H1 (cell line): ENCODE results near the gene CORIN. TPM values are rescaled to one million over a fixed set of nuclear protein-coding genes. Genes with fewer than 3 reads are reported as not detected.

Experiments used
- CTCF ChIA-PET: fragments of 300-600 bp; sonication (Branson Sonifier 250); formaldehyde crosslinking; loops from one replicate; lab custom pipeline; 2021; ENCODE audit not compliant: partially characterized antibody; lab: Charles Lee
- POLR2A ChIA-PET: fragments of 300-600 bp; sonication (Branson Sonifier 250); formaldehyde crosslinking; loops from one replicate; lab custom pipeline; 2021; ENCODE audit warnings: inconsistent platforms; ENCODE audit not compliant: partially characterized antibody; lab: Charles Lee
- DNase-seq, 2 experiments: peaks; one replicate each; pipeline versions ENCODE4 v3.0.0 to v3.0.0-alpha.2; 2010 to 2022; ENCODE audit warnings: low spot score in 2 of 2, low read depth in 1 of 2, mixed read lengths in 1 of 2
- FAIRE-seq: peaks from 2 replicates; lab custom pipeline; 2011; peaks lifted over from hg19 to GRCh38; lab: Jason Lieb, UNC
- H2AFZ ChIP-seq: 2 replicates; pipeline ENCODE4 v1.8.1; 2012; ENCODE audit warnings: low read length, inconsistent platforms
- H2AK5ac ChIP-seq: 2 replicates; pipeline ENCODE4 v1.6.1; 2013; ENCODE audit warnings: low read depth, low read length
- H2BK120ac ChIP-seq: replicated peaks from 2 replicates; pipeline ENCODE3; 2013; ENCODE audit warnings: low read depth, low read length, inconsistent platforms
- H2BK12ac ChIP-seq: 2 replicates; pipeline ENCODE4 v1.6.1; 2013; ENCODE audit warnings: low read depth, low read length
- H2BK15ac ChIP-seq: 2 replicates; pipeline ENCODE4 v1.6.1; 2013; ENCODE audit warnings: low read length
- H2BK20ac ChIP-seq: 2 replicates; pipeline ENCODE4 v1.6.1; 2013; ENCODE audit warnings: low read length
- H2BK5ac ChIP-seq: 2 replicates; pipeline ENCODE4 v1.6.1; 2013; ENCODE audit warnings: low read depth, low read length
- H3K14ac ChIP-seq: 2 replicates; pipeline ENCODE4 v1.6.1; 2013; ENCODE audit warnings: inconsistent platforms; ENCODE audit not compliant: insufficient read length
- H3K18ac ChIP-seq: 2 replicates; pipeline ENCODE4 v1.6.1; 2013; ENCODE audit warnings: low read length; ENCODE audit errors: extremely low read depth
- H3K23ac ChIP-seq: 2 replicates; pipeline ENCODE4 v1.6.1; 2013; ENCODE audit warnings: inconsistent platforms; ENCODE audit not compliant: insufficient read length
- H3K23me2 ChIP-seq: 2 replicates; pipeline ENCODE4 v1.6.1; 2013; ENCODE audit warnings: low read depth, low read length
- H3K27ac ChIP-seq: 2 replicates; pipeline ENCODE4 v1.6.1; 2011; ENCODE audit warnings: low read depth, low read length, inconsistent platforms
- H3K27me3 ChIP-seq, 4 experiments: replicated peaks in 1 of 4; 1 replicate in 1 of 4; 2 replicates in 3 of 4; pipeline versions ENCODE4 v1.6.1 to v1.8.1; 2011 to 2013; ENCODE audit warnings: low read length in 3 of 4, mild to moderate bottlenecking in 3 of 4, inconsistent platforms in 2 of 4, mixed read lengths in 2 of 4, moderate library complexity in 1 of 4; ENCODE audit not compliant: control insufficient read depth in 3 of 4, insufficient read depth in 3 of 4; ENCODE audit errors: extremely low read depth in 1 of 4
- H3K36me3 ChIP-seq, 4 experiments: 2 replicates each; pipeline versions ENCODE4 v1.6.1 to v1.8.1; 2011 to 2013; ENCODE audit warnings: mild to moderate bottlenecking in 4 of 4, low read length in 3 of 4, moderate library complexity in 2 of 4, control low read depth in 1 of 4, inconsistent platforms in 1 of 4; ENCODE audit not compliant: insufficient read depth in 4 of 4, control insufficient read depth in 2 of 4
- H3K4ac ChIP-seq: replicated peaks from 2 replicates; pipeline ENCODE3; 2013; ENCODE audit warnings: low read length, low read depth, mixed read lengths, inconsistent platforms; ENCODE audit not compliant: insufficient read length
- H3K4me1 ChIP-seq, 4 experiments: replicated peaks in 1 of 4; 1 replicate in 1 of 4; 2 replicates in 3 of 4; pipeline versions ENCODE4 v1.6.1 to v1.8.1; 2011 to 2013; ENCODE audit warnings: low read length in 3 of 4, inconsistent platforms in 2 of 4, mixed read lengths in 1 of 4; ENCODE audit not compliant: insufficient read depth in 4 of 4, control insufficient read depth in 3 of 4
- H3K4me2 ChIP-seq, 2 experiments: 2 replicates each; pipeline versions ENCODE4 v1.6.1 to v1.8.1; 2011 to 2013; ENCODE audit warnings: low read depth in 2 of 2, low read length in 2 of 2, control low read depth in 1 of 2, inconsistent platforms in 1 of 2, mild to moderate bottlenecking in 1 of 2; ENCODE audit not compliant: insufficient read depth in 1 of 2
- H3K4me3 ChIP-seq, 4 experiments: fragments of 200-600, 300-600 bp in 1 of 4; sonication (generic), shearing (Covaris generic), sonication (Bioruptor Twin) in 1 of 4; 2 replicates each; pipeline versions ENCODE4 v1.5.1 to v1.8.1; 2011 to 2016; ENCODE audit warnings: low read length in 4 of 4, low read depth in 3 of 4, control low read depth in 2 of 4, inconsistent platforms in 2 of 4, mild to moderate bottlenecking in 2 of 4, mixed read lengths in 1 of 4, moderate library complexity in 1 of 4; ENCODE audit not compliant: insufficient read depth in 2 of 4; ENCODE audit errors: extremely low read depth in 1 of 4
- H3K56ac ChIP-seq: replicated peaks from 2 replicates; pipeline ENCODE3; 2013; ENCODE audit warnings: low read depth, mild to moderate bottlenecking, mixed read lengths, low read length, inconsistent platforms; ENCODE audit not compliant: insufficient read length
- H3K79me1 ChIP-seq: 2 replicates; pipeline ENCODE4 v1.6.1; 2013; ENCODE audit warnings: low read depth, low read length, control low read depth
- H3K79me2 ChIP-seq, 2 experiments: 2 replicates each; pipeline versions ENCODE4 v1.6.1 to v1.8.1; 2012 to 2013; ENCODE audit warnings: low read length in 2 of 2, mild to moderate bottlenecking in 2 of 2, inconsistent platforms in 1 of 2; ENCODE audit not compliant: insufficient read depth in 2 of 2, control insufficient read depth in 1 of 2
- H3K9ac ChIP-seq, 4 experiments: replicated peaks in 1 of 4; 1 replicate in 1 of 4; 2 replicates in 3 of 4; pipeline versions ENCODE4 v1.6.1 to v1.8.1; 2011 to 2013; ENCODE audit warnings: low read depth in 3 of 4, low read length in 3 of 4, control low read depth in 2 of 4, mild to moderate bottlenecking in 2 of 4, moderate library complexity in 2 of 4, inconsistent platforms in 1 of 4; ENCODE audit errors: extremely low read depth in 1 of 4
- H3K9me3 ChIP-seq, 2 experiments: 2 replicates each; pipeline versions ENCODE4 v1.6.1 to v1.8.1; 2012 to 2013; ENCODE audit warnings: mild to moderate bottlenecking in 2 of 2, moderate library complexity in 2 of 2, control low read depth in 1 of 2, inconsistent platforms in 1 of 2, low read depth in 1 of 2, low read length in 1 of 2, mixed read lengths in 1 of 2; ENCODE audit not compliant: insufficient read depth in 2 of 2
- H4K20me1 ChIP-seq, 2 experiments: replicated peaks in 1 of 2; 2 replicates each; pipeline versions ENCODE3 to v1.8.1; 2011 to 2013; ENCODE audit warnings: inconsistent platforms in 2 of 2, low read length in 2 of 2, mild to moderate bottlenecking in 1 of 2; ENCODE audit not compliant: insufficient read depth in 2 of 2, control insufficient read depth in 1 of 2
- H4K5ac ChIP-seq: 2 replicates; pipeline ENCODE4 v1.6.1; 2013; ENCODE audit warnings: low read length, low read depth, mixed read lengths, inconsistent platforms; ENCODE audit not compliant: insufficient read length
- H4K8ac ChIP-seq: 2 replicates; pipeline ENCODE4 v1.8.0; 2013; ENCODE audit warnings: mild to moderate bottlenecking, moderate library complexity, low read length, inconsistent platforms; ENCODE audit not compliant: insufficient read depth; ENCODE audit errors: extremely low read depth
- H4K91ac ChIP-seq: replicated peaks from 2 replicates; pipeline ENCODE3; 2013; ENCODE audit warnings: low read length, mixed read lengths, inconsistent platforms; ENCODE audit not compliant: insufficient read length
- ASH2L ChIP-seq: fragments of 200-600, 300-600 bp; sonication (generic); IDR thresholded peaks from one replicate; pipeline ENCODE4 v1.7.1; 2017; ENCODE audit warnings: low read length
- CREB1 ChIP-seq: IDR thresholded peaks from 2 replicates; pipeline ENCODE4 v1.6.1; 2012; ENCODE audit warnings: inconsistent platforms
- EZH2 ChIP-seq: fragments of 200-600 bp; sonication (generic); IDR thresholded peaks from 2 replicates; pipeline ENCODE4 v1.7.1; 2012; ENCODE audit warnings: low read depth, mild to moderate bottlenecking, moderate library complexity, low read length, inconsistent platforms; ENCODE audit not compliant: severe bottlenecking
- KDM5A ChIP-seq: fragments of 200-600 bp; IDR thresholded peaks from 2 replicates; pipeline ENCODE4 v1.7.1; 2012; ENCODE audit warnings: mild to moderate bottlenecking, low read length, inconsistent platforms, mixed read lengths
- POLR2AphosphoS5 ChIP-seq: IDR thresholded peaks from 2 replicates; pipeline ENCODE4 v1.6.1; 2011; ENCODE audit warnings: low read depth, low read length
- RBBP5 ChIP-seq: IDR thresholded peaks from 2 replicates; pipeline ENCODE4 v1.7.1; 2012; ENCODE audit warnings: low read depth, mild to moderate bottlenecking, inconsistent platforms, low read length, moderate library complexity, borderline replicate concordance
- RNF2 ChIP-seq: fragments of 200-900, 300-1000 bp; sonication (generic); IDR thresholded peaks from 2 replicates; pipeline ENCODE4 v1.7.1; 2016; ENCODE audit warnings: borderline replicate concordance, low read depth, mild to moderate bottlenecking, antibody characterized with exemption, low read length; ENCODE audit not compliant: poor library complexity, severe bottlenecking; ENCODE audit errors: missing control alignments
- WGBS, 2 experiments: shearing (Covaris generic) in 1 of 2; methylation state at CpG; one replicate each; pipeline versions ENCODE4 v1.1.6 to v1.1.7; 2013 to 2015; ENCODE audit warnings: low lambda C conversion rate in 2 of 2, mixed read lengths in 2 of 2, inconsistent platforms in 1 of 2, low coverage in 1 of 2, missing lambda C conversion rate in 1 of 2; ENCODE audit not compliant: insufficient replicate concordance in 2 of 2, insufficient coverage in 1 of 2, insufficient read length in 1 of 2; ENCODE audit errors: extremely low coverage in 1 of 2, missing lambda C conversion rate in 1 of 2; 5-methylcytosine and 5-hydroxymethylcytosine counted together
- polyA plus RNA-seq, 7 experiments: library from polyadenylated mRNA; depleted of rRNA in 3 of 7; stranded (reverse) in 5 of 7; unstranded in 2 of 7; fragments of >200 nt in 5 of 7; fragments of 200-250 nt in 2 of 7; gene quantifications; 1 replicate in 5 of 7; 2 replicates in 1 of 7; 4 replicates in 1 of 7; pipeline versions ENCODE4 v1.2.1 to v1.2.3, GENCODE V29; 2011 to 2013; ENCODE audit warnings: missing spikeins in 2 of 7, mixed read lengths in 2 of 7
- total RNA-seq: library from RNA; stranded (reverse); fragmentation: NEBNext Ultra II Directional; extraction: Animal tissue kit (Norgen Biotek cat#: 25700); gene quantifications from 2 replicates; pipeline ENCODE4 v1.2.1, GENCODE V29; 2021

The CORIN gene
- total and polyA plus RNA-seq, 2 of the 8 experiments (the other 6 are each of a cell fraction or from before 2014, with no cell fraction given), result 0.09 to 0.32 TPM

GRCh38 chr4:47718696-47719095 lies 119.2 kb downstream of the CORIN start:
- TF ChIP-seq ASH2L, result no peak
- no peak for TF ChIP-seq RBBP5
- no peak for TF ChIP-seq POLR2AphosphoS5
- TF ChIP-seq EZH2, result no peak
- no peak for TF ChIP-seq KDM5A
- TF ChIP-seq CREB1, result no peak
- TF ChIP-seq RNF2, result no peak
- H4K5ac ChIP-seq, result no peak overlapping the region
- DNase-seq (no peak), FAIRE-seq (no peak)
- no peaks in the 10 kb centered on the region for H3K9me3 ChIP-seq
- H2BK12ac ChIP-seq, result no peak overlapping the region
- peaks cover 0 to 7% (median 4%) of the 10 kb centered on the region in 4 experiments; a peak in 4 of 7 replicates for H3K4me1 ChIP-seq
- ChIA-PET CTCF (interaction anchor here (1.5 to 2.1 kb wide), 2 partner anchors 12 to 42 kb away, joined by 3 to 8 read pairs; no protein-coding TSS in a partner anchor), POLR2A (no interaction called here)
- no peak overlapping the region for H3K23ac ChIP-seq
- no peaks in the 10 kb centered on the region for H3K79me1 ChIP-seq
- H3K79me2 ChIP-seq, result no peaks in the 10 kb centered on the region
- H3K27me3 ChIP-seq, result peaks cover 0 to 2% (median under 1%) of the 10 kb centered on the region in 4 experiments; a peak in 2 of 7 replicates
- no peak overlapping the region for H2BK120ac ChIP-seq
- no peak overlapping the region for H4K91ac ChIP-seq
- H2BK20ac ChIP-seq, result no peak overlapping the region
- no peak overlapping the region for H2AFZ ChIP-seq
- H3K4ac ChIP-seq, result no peak overlapping the region
- no peaks in the 10 kb centered on the region for H3K36me3 ChIP-seq
- no peaks in the 10 kb centered on the region for H4K20me1 ChIP-seq
- H2BK15ac ChIP-seq, result no peak overlapping the region
- no peak overlapping the region for H3K9ac ChIP-seq
- no peaks in the 10 kb centered on the region for H3K23me2 ChIP-seq
- H2BK5ac ChIP-seq, result no peak overlapping the region
- WGBS, 2 experiments, result 94% methylated on average over 2 of the region's 2 CpGs; no CpG with 5 or more reads in 1 of the 2 experiments
- H4K8ac ChIP-seq, result no peak overlapping the region
- no peak overlapping the region for H3K14ac ChIP-seq
- H3K56ac ChIP-seq, result no peak overlapping the region
- no peak overlapping the region for H3K4me2 ChIP-seq
- no peak overlapping the region for H2AK5ac ChIP-seq
- H3K18ac ChIP-seq, result no peak overlapping the region
- H3K4me3 ChIP-seq, result no peak overlapping the region
- no peak overlapping the region for H3K27ac ChIP-seq
